ENCODE data around the gene PSME1.

Gene PSME1

DNA sequence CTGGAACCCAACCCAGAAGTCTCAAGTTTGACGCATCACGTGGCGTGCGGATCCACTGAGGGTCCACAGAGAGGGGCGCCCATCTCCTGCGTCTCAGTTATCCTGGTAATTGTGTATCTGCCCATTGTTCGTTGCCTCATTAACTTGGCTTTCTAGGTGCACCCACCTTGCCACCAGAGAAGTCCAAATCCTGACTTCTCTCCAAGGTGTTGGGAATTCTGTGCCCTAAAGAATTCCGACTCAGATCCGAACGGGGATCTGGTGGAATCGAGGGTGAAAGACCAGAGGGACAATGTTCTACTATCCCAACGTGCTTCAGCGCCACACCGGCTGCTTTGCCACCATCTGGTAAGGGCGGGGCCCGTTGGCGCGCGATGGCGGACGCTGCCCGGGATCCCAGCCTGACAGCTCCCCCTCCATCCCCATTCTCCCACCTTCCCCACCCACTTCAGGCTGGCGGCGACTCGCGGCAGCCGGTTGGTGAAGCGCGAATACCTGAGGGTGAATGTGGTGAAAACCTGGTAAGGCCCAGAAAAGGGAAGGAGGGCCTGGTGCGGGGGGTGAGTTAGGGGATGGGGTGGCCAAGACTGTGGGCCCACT, 36.4 kb downstream of the PSME1 start:
- no peak for DNase-seq (ENCODE audit: low read depth)

DNA sequence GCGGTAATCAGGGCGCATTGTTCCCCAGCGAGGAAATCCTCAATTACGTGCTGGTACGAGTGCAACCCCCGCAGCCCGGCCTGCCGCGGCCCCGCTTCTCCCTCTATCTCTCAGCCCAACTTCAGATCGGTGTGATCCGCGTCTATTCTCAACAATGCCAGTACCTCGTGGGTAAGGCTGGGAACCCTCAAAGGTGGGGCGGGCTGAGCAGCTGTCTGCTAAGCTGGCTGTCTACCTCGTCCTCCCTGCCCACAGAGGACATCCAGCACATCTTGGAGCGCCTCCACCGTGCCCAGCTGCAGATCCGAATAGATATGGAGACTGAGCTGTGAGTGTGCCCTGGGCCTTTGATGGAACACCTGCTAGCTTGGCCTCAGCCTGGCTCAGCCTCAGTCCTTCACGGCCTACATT, 36.9 kb downstream of the PSME1 start:
- DNase-seq (ENCODE audit: low read depth), result no peak

DNA sequence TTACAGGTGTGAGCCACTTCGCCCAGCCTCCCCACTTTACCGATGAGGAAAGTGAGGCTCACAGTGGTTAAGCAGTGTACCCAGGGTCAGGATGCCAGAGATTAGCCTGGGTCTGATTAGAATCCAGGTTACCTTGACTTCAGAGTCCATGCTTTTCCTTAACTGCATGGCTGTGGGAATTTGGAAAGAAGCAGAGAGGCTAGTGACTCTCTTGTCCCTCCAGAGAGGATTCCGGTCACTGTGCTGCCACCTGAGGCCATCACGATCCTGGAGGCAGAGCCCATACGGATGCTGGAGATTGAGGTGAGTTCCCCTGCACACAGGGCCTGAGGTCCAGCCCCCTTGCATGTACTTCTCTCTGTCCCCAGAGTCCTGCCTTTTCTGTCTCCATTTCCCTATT, 40.6 kb downstream of the PSME1 start:
- DNase-seq (ENCODE audit: low read depth), result no peak

DNA sequence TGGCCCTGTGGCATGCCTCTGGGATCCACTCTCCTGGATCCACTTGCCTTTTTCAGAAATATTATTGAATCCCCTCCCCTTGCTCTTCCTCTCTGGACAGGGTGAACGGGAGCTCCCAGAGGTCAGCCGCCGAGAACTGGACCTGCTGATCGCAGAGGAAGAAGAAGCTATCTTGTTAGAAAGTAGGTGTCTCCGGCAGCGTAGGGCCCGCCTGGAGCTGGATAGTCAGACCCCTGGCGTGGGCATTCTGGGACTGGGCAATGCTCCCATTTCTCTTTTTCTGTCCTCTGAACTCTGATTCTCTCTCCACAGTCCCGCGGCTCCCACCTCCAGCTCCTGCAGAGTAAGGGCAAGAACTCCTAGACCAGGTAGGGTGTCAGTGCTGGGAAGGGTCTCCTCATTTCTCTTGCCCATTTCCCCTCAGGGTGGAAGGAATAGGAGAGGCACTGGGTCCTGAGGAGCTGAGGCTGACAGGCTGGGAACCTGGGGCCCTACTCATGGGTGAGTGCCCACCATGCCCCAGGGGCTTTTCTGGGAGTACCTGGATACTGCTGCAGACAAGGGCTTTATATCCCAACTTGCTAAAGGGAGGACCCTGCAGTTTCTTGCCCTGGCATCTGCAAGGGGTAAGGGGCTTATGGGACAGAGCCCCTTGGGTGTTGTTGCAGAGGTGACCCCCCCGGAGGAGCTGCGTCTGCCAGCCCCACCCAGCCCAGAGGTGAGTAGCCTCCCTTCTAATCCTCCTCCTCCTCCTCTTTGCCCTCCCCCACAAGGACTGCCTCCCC, 41.2 kb downstream of the PSME1 start:
- DNase-seq (ENCODE audit: low read depth), result no peak

DNA sequence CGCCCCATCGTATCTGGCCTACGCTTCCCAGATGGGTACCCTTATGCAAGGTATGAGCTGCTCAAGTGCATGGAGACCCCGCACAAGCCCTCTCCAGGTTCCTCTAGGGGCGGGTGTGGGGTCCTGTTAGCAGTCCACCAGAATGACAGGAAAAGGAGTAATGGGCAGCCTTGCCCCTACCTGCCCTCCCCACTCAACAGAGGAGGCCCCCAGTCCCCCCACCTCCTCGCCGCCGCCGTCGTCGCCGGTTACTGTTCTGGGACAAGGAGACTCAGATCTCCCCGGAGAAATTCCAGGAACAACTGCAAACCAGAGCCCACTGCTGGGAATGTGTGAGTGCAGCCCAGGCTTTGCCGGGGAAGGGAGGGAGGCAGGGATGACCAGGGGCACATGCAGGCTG, 41.9 kb downstream of the PSME1 start:
- no peak for DNase-seq (ENCODE audit: low read depth)

DNA sequence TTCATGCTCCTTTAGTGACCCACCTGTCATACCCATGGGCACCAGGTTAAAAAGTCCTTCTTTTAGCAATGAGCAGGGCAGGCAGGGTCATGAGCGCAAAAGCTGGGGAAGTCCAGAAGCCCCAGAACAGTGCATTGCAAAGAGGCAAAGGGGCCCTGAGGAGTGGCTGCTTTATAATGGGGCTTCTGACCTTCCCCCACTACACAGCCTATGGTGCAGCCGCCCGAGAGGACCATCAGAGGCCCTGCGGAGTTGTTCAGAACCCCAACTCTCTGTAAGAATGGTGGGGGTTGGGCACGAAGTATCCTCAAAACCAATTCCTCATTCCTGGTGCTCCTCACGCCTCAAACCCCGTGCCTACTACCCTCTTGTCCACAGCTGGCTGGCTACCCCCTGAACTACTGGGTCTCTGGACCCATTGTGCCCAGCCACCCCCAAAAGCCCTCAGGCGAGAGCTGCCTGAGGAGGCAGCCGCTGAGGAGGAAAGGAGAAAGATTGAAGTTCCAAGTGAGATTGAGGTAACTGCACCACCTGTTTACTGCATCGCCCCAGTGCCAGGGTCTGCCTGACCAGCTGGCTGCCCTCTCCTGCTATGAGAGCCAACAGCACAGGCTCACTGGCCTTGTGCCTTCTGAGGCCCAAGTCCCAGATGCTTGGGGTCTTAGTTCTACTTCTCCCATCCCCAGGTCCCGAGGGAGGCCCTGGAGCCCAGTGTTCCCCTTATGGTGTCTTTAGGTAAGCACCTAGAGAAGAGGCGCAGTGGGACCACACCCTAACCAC, 42.6 kb downstream of the PSME1 start:
- no peak for DNase-seq (ENCODE audit: low read depth)

DNA sequence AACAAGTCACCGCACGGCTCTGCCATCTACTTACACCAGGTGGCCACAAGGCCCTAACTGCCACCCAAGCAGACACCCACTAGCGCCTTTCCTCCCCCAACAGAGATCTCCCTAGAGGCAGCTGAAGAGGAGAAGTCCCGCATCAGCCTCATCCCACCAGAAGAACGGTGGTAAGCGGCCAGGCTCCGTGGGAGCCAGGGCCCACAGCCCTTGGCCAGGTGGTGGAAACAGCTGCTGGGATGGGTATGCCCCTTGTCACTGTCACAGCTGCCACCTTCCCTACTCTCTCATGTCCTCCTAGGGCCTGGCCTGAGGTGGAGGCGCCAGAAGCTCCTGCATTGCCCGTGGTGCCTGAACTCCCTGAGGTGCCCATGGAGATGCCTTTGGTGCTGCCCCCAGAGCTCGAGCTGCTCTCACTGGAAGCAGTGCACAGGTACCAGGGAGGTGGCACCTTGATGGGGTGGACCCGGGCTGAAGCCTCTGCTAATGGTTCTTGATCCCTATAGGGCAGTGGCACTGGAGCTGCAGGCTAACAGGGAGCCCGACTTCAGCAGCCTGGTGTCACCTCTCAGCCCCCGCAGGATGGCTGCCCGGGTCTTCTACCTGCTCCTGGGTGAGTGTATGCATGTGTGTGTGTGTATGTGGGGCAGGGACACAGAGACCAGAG, 43.4 kb downstream of the PSME1 start:
- DNase-seq (ENCODE audit: low read depth), result no peak

DNA sequence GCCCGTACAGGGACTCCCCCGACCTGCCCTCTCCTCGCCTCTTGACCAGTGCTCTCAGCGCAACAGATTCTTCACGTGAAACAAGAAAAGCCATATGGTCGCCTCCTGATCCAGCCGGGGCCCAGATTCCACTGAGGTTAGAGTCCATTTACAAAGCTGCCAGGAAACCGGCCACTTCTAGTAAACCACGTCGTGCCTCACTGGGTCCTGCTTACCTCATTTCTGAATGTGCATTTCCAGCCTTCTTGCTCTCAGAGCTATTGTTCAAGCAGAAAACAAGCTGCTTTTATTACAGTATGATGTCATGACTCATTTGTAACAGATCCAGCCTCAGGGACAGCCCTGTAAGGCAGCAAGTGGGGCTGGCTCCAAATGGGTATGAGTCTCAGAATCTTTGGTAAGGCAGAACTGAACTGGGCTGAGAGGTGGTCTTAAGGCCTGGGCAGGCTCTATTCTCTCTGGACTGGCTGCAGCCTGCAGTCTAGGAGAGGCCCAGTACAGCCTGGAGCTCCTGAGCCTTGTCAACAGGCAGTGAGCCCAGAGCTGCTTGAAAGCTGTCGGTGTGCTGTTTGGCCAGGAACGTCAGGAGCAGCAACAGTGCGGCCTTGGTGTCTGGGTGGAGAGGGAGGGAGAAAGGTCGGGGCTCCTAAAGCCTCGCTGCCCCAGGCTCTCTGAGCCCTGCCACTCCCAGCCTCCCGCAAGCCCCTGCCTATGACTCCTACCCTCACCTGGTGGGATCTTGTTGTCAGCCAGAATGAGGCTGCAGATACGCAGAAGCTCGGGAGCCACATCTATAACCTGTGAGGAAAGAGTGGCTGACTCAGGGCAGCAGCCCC, 44.2 kb downstream of the PSME1 start:
- DNase-seq (ENCODE audit: low read depth), result no peak

DNA sequence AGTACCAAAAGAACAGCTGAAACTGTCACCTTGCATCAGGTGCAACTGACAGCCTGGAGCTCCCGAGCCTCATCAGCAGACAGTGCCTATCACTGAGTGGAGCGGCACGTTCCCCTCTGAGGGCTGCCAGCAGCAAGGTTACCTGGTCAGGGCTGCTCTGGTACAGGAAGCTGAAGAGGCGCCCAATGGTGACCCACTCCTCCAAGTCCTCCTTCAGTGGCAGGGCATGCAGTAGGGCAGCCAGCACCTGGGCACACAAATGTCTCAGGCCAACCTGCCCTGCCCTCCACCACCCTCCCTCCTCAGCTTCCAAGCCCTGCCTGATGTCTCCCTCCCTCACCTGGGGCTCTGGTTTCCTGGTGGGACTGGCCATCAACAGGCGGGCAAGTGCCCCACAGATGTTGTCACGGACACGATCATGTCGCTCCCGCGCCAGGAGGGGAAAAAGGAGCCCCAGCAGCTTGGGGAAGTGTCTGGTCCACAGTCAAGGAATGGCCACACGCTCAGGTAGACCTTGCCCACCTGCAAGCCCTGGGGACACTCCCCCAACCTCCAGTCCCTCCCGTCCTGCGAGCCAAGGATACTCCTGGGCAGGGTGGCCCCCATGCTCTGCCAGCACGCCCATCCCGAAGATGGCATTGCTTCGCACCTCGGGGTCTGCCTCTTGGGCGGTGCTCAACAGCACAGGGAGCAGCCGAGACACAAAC, 45.5 kb downstream of the PSME1 start:
- no peak for DNase-seq (ENCODE audit: low read depth)

DNA sequence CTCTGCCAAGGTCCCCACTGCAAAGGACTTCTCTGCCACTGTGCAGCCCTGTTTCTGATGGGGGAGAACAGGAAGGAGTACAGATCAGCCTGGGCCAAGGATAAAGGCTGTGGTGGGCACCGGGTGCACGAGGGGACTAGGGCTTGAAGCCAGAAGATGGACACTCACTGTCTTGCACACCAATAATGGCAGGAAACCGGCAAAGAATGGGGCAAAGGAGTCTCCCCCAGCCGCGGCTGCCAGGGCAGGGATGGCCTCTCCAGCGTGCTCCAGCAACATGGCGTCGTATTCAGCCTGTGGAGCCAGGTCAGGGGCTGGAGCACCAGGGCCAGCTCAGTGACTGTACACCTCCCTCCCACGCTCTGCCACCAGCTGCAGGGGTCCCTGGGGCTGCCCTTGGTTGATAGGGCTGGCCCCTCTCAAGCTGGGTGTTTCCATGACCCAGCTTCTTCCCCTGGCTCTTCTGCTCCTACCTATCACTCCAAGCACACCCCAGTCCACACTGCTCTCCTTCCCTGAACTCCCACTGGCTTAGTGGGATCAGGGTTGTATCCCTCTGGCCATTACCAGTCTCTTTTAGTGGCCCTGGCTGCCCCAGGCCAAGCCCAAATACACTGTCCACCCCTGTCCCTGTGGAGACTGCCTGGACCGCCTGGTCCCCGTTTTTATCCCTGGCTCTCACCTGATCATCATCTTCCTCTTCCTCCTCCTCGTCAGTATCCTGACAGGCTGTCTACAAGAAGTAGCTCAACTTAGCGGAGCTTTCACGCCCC, 46.3 kb downstream of the PSME1 start:
- no peak for DNase-seq (ENCODE audit: low read depth)

DNA sequence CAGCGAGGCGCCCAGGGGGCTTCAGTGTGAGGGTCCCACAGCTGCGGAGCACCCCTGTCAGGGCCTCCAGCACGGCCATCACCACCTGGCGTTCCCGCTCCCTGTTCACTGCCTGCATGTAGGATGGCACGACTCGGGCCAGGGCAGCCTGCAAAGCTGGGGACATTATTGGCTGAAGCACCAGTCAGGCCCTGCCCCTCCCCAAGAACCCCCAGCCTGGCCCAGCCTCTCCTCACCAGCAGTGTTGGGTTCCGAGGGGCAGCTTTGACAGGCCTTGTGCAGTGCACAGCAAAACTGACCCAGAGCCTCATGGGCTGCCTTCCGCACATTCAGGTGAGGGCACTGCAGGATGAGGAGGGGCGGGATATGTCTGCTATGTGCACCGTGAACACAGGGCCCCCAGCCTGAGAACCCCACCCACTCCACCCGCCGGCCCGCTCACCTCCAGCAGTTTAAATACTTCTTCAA, 47.1 kb downstream of the PSME1 start:
- DNase-seq (ENCODE audit: low read depth), result no peak

DNA sequence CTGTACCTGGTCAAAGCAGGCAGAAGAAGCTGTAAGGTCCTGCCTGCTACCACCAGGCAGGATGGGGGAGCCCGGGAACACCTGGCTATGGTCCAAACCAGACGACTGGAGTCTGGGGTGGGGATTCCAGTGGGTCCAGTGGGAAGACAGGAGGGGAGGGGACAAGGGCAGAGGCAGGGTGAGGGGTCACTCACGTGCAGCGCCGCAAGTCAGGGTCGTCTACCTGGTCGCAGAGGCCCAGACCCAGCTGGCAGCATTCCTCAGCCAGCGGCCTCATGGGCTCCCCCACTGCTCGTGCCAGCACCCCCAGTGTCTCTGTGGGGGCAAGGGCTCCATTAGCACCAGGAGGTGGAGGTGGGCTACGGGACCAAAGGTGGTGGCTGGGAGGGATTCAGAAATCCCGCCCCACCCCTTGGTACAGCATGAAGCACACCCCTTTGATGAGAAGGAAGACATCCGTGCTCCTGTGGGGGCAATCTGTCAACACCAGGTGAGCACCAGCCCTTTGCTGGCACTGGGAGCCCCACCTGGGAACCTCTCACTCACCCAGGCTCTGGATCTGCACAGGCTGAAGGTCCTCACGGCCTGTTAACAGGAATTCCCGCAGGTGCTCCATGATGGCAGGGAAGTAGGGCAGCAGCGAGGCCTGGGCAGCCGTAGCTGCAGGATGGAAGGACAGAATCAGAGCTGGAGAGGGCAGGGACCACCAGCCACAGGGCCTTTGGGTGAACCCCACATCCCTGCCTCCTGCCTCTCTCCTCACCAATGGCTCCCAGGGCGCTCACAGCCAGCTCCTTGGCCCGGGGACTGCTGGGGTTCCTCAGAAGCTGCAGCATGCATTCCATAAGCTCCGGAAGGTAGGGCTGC, 48.3 kb downstream of the PSME1 start:
- no peak for DNase-seq (ENCODE audit: low read depth)

DNA sequence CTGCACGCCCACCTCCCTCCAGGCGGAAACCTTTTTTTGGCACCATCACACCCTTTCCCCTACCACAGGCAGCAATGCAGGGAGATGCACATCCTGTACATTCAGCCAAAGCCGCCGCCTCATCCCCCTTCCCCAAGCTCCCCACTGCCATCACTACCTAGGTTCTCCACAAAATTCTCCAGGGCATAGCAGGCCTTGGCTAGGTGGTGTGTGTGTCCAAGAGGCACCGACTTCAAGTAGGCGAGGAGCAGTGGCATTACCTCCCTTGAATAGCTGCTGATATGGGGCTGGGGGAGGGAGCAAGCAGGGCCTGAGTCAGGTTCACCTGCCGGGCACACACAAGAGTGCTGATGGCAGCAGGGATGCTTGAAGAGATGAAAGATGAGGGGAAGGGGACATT, 49.0 kb downstream of the PSME1 start:
- DNase-seq (ENCODE audit: low read depth), result no peak

DNA sequence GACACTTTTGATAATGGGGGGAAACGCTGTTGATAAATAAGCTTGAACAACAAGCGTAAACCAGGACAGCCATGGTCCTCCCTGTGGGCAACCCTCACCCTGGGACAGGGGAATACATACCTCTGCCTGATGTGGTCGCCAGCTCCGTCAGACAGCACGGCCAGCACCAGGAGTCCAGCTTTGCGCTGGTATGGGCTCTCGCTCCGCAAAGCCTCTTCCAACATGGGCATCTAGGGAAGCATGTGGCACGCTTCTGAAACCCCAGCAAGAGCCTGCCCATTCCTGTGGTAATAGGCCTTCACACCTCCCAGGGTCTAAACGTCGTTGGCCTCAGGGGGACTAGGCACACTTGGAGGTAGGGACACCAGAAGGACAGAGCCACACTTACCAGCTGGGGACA, 49.7 kb downstream of the PSME1 start:
- no peak for DNase-seq (ENCODE audit: low read depth)

DNA sequence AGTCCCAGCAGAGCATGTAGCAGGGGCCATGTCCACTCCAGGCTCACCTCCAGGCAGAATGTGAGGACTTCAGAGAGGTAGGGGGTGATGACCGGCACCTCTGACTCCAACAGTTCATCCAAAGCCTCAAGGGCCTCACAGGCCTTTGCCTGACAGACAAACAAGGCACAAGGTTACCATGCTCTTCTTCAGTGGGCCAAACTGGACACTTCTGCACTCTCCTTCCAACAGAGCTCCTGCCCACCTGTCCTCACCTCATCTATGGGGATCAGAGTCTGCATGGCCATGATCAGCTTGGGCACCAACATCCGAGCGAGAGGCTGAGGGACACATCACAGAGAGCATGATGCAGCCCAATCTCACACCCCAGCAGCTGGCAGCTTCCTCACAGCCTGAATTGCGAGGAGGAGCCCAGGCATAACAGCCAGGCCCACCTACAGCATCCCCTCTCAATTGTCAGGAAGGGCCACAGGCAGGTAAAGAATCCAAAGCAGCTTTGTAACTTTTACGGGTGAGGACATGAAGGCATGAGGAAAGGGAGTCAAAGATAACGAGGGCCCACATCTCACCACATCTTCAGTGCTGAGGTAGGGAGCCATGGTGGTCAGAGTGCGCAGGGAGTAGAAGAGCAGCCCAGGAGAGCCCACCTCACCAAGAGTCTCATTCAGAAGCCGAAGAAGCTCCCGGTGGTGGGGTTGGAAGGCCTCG, 51.0 kb downstream of the PSME1 start:
- DNase-seq (ENCODE audit: low read depth), result no peak

DNA sequence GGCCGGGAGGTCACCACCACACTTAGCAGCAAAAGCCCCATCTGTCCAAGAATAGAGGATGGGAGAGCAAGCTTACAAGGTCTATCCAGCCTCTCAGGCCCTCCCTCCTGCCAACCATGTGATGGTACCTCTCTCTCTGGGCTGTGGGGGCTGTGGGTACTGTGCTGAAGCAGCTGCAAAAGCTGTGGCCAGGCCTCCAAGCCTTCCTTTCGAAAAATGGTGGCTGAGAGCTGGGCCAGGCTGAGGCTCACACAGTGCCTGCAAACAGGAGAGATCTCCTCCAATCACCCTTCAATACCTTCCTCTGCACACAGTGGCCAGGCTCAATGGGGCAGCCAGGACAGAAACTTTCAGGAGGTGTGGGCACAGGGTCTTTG, 51.5 kb downstream of the PSME1 start:
- DNase-seq (ENCODE audit: low read depth), result no peak

All from stimulated activated CD8-positive, alpha-beta memory T cell treated with anti-CD3 and anti-CD28 coated beads, Interleukin-7, amount 100 ng/mL, for 24 hours (primary cell).